Kidney tubule cell (primary cell): ENCODE results near the gene IRF2BP2.
A peak's percentile ranks its signal among the peaks of the same experiment; 100 is the strongest.

Experiments
- DNase-seq: peaks from one replicate; pipeline ENCODE4 v3.0.0-alpha.2; 2018; ENCODE audit warnings: low spot score

Gene IRF2BP2

DNA sequence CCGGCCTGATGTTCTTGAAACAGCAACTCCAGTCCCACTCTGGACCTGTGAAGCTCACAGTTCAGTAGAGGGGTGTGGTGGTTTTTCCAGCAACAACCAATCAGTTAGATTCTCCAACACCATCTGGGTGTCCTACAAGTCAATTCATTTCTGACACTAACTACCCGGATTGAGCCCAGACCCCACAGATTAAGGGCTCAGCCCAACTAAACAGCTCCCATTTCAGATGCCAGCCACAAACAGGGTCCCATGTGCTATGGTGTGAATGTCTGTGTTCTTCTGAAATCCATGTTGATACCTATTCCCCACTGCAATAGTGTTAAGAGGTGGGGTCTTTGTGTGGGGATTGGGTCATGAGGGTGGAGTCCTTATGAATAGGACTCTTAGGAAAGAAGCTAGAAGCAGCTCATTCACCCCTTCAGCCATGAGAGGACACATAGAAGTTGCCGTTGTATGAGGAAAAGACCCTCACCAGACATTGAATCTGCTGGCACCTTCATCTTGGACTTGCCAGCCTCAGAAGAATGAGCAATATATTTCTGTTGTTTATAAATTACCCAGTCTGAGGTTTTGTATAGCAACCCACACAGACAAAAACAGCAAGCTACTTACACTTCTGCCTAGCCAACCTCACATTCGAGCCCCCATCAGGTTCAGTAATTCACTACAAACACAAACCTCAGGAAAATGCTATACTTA, 53.6 kb downstream of the IRF2BP2 start:
- no peak for DNase-seq

DNA sequence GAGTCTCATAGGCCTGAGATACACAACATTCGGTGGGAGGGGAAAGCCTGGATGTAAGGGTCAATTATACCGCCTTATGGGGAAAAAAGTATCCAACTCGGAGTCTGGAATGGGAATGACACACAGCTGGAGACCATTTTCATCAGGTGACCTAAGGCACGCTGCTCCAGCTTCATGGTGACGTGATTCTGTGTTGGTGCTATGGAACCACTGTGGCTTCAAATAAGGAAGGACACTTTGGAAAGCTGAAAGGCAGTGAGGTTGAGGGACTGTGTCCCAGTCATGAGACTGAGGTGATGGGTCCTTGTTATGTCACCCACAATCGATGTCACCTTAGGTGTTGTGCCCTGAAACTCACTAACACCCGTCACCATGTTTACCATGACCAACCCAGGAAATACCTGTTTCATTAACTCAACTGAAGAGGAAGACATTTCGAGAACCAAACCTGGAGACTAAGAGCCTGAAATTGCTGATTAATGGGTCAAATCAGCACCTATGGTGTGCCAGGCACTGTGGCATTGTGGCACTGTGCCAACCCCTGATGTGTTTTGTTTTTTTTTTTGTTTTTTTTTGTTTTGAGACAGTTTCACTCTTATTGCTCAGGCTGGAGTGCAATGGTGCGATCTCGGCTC, 54.5 kb downstream of the IRF2BP2 start:
- peak; percentile 40 for DNase-seq

DNA sequence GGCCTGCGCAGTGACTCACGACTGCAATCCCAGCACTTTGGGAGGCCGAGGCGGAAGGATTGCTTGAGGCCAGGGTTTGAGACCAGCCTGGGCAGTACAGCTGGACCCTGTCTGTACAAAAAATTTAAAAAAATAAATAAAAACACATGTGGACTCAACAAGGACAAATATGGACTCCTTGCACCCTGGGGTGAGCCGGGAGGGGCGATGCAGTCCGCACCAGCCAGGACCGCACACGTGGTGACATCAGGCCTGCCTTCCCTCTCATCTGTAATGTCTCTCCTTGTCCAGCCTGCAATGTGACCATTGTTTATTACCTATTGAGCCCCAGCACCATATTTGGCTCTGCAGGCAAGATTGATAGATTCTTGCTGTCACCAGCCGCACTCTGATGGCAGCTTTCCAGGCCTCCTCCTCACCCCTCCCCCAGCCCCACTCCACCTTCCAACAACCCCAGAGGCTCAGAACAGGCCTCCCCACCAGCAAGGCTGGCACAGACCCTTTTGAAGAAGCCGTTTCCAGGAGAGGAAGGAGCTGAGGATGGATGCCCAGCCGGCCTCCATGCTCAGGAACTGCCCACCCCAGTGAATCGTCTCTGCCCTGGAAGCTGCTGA, 55.2 kb downstream of the IRF2BP2 start:
- no peak for DNase-seq
